ENCODE results near the gene SLC24A3.

SLC24A3 gene

DNA sequence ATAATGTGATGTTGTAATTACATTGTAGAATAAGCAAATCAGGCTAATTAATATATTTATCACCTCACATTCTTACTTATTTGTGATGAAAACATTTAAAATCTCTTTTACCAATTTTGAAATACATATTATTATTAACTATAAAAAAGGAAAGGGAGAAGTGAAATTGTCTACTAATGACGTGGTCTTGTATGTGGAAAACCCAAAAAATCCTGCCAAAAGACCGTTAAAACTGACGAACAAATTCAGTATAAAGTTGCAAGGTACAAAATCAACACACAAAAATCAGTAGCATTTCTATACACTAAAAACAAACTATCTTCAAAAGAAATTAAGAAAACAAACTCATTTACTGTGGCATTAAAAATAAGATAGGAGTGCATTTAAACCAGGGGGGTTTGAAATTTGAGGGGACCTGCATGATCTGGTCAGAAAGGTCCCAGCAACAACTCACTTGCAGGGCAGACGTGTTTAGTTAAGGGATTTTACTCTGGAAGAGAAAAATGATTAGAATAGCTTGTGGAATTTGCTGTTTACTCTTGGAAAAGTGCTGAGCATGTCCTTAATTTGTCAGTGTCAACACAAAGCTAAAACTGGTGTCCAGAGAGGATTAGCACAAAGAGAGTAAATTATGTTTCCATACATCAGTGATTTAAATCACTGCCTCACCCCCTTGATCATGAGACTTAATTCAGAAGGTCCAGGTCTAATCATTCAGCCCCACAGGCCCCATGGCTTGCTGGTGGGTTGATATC, 310.6 kb downstream of the SLC24A3 start:
- no peaks in the 10 kb centered on the region for H3K27me3 ChIP-seq (ENCODE audit: control insufficient read depth, low read length)
- no peaks in the 10 kb centered on the region for H3K36me3 ChIP-seq (ENCODE audit: control insufficient read depth, low read length)
- H3K27ac ChIP-seq (ENCODE audit: low read depth, low read length): no peak overlapping the region
- no peaks in the 10 kb centered on the region for H3K79me2 ChIP-seq (ENCODE audit: control insufficient read depth, low read length)
- no peak overlapping the region for H3K4me2 ChIP-seq (ENCODE audit: low read length)
- H4K20me1 ChIP-seq (ENCODE audit: control insufficient read depth, insufficient read depth, low read depth, low read length): no peaks in the 10 kb centered on the region
- H3K9me3 ChIP-seq (ENCODE audit: control insufficient read depth, insufficient read depth, low read length): no peaks in the 10 kb centered on the region
- H3F3A ChIP-seq (ENCODE audit: control insufficient read depth, insufficient read depth): no peaks in the 10 kb centered on the region
- no peaks in the 10 kb centered on the region for H3K9me2 ChIP-seq (replicated peaks; ENCODE audit: control insufficient read depth, low read length)
- H3K4me1 ChIP-seq (ENCODE audit: control insufficient read depth, low read length): no peaks in the 10 kb centered on the region
- TF ChIP-seq EZH2phosphoT487 (IDR thresholded peaks at IDR 0.05; ENCODE audit: borderline replicate concordance, low read length): no peak
- TF ChIP-seq, protein P1, sequence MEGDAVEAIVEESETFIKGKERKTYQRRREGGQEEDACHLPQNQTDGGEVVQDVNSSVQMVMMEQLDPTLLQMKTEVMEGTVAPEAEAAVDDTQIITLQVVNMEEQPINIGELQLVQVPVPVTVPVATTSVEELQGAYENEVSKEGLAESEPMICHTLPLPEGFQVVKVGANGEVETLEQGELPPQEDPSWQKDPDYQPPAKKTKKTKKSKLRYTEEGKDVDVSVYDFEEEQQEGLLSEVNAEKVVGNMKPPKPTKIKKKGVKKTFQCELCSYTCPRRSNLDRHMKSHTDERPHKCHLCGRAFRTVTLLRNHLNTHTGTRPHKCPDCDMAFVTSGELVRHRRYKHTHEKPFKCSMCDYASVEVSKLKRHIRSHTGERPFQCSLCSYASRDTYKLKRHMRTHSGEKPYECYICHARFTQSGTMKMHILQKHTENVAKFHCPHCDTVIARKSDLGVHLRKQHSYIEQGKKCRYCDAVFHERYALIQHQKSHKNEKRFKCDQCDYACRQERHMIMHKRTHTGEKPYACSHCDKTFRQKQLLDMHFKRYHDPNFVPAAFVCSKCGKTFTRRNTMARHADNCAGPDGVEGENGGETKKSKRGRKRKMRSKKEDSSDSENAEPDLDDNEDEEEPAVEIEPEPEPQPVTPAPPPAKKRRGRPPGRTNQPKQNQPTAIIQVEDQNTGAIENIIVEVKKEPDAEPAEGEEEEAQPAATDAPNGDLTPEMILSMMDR (IDR thresholded peaks at IDR 0.05; ENCODE audit: low read depth, low read length, poor library complexity, severe bottlenecking): no peak
- no peak overlapping the region for H3K4me3 ChIP-seq (ENCODE audit: low read length)

DNA sequence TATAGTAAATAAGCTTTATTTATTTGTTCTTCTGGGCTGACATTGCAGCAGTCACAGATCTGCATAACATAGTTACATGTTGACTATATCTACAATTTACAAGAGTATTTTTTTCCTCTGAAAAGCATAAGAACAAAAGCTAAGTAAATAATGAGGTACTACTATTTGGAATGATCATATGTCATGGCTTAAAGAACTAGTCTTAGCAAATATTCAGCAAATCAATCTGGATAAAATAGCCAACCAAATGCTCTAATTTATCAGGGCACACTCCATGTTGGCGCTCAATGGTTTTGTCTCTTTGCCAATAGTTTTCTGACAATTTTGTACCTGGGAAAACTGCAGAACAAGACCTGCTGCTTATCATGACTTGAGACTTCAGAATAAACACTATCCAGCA, 312.2 kb downstream of the SLC24A3 start:
- H3K4me1 ChIP-seq (ENCODE audit: control insufficient read depth, low read length): no peaks in the 10 kb centered on the region
- no peak overlapping the region for H3K4me2 ChIP-seq (ENCODE audit: low read length)
- H4K20me1 ChIP-seq (ENCODE audit: control insufficient read depth, insufficient read depth, low read depth, low read length): no peaks in the 10 kb centered on the region
- H3K27me3 ChIP-seq (ENCODE audit: control insufficient read depth, low read length): no peaks in the 10 kb centered on the region
- H3K36me3 ChIP-seq (ENCODE audit: control insufficient read depth, low read length): no peaks in the 10 kb centered on the region
- H3K4me3 ChIP-seq (ENCODE audit: low read length): no peak overlapping the region
- no peaks in the 10 kb centered on the region for H3K9me2 ChIP-seq (replicated peaks; ENCODE audit: control insufficient read depth, low read length)
- no peak for TF ChIP-seq EZH2phosphoT487 (IDR thresholded peaks at IDR 0.05; ENCODE audit: borderline replicate concordance, low read length)
- TF ChIP-seq, protein P1 (IDR thresholded peaks at IDR 0.05; ENCODE audit: low read depth, low read length, poor library complexity, severe bottlenecking): no peak
- no peaks in the 10 kb centered on the region for H3F3A ChIP-seq (ENCODE audit: control insufficient read depth, insufficient read depth)
- no peaks in the 10 kb centered on the region for H3K9me3 ChIP-seq (ENCODE audit: control insufficient read depth, insufficient read depth, low read length)
- H3K79me2 ChIP-seq (ENCODE audit: control insufficient read depth, low read length): no peaks in the 10 kb centered on the region
- no peak overlapping the region for H3K27ac ChIP-seq (ENCODE audit: low read depth, low read length)

DNA sequence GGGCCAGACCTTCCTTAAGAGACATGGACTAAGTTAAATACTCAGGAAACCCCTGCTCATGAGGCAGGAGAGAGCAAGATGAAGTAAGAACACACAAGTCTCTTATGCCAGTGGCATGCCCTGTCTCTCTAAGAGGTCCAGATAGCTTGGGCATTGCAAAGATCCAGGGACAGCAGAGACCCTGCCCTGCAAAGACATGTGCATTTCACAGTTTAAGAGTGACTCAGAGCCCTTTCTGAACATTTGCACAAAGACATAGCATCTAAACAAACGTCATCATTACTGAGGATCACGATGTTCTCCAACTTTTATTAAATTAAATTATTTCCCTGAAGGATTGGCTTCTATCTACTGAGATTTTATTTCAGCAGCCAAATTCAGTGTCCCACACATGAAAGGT, 315.1 kb downstream of the SLC24A3 start:
- no peaks in the 10 kb centered on the region for H3K36me3 ChIP-seq (ENCODE audit: control insufficient read depth, low read length)
- no peaks in the 10 kb centered on the region for H3F3A ChIP-seq (ENCODE audit: control insufficient read depth, insufficient read depth)
- H3K4me2 ChIP-seq (ENCODE audit: low read length): no peak overlapping the region
- TF ChIP-seq, protein P1 (IDR thresholded peaks at IDR 0.05; ENCODE audit: low read depth, low read length, poor library complexity, severe bottlenecking): no peak
- TF ChIP-seq EZH2phosphoT487 (IDR thresholded peaks at IDR 0.05; ENCODE audit: borderline replicate concordance, low read length): no peak
- no peak overlapping the region for H3K4me3 ChIP-seq (ENCODE audit: low read length)
- no peaks in the 10 kb centered on the region for H4K20me1 ChIP-seq (ENCODE audit: control insufficient read depth, insufficient read depth, low read depth, low read length)
- no peaks in the 10 kb centered on the region for H3K27me3 ChIP-seq (ENCODE audit: control insufficient read depth, low read length)
- H3K4me1 ChIP-seq (ENCODE audit: control insufficient read depth, low read length): no peaks in the 10 kb centered on the region
- H3K27ac ChIP-seq (ENCODE audit: low read depth, low read length): no peak overlapping the region
- H3K9me2 ChIP-seq (replicated peaks; ENCODE audit: control insufficient read depth, low read length): no peaks in the 10 kb centered on the region
- no peaks in the 10 kb centered on the region for H3K79me2 ChIP-seq (ENCODE audit: control insufficient read depth, low read length)
- H3K9me3 ChIP-seq (ENCODE audit: control insufficient read depth, insufficient read depth, low read length): no peaks in the 10 kb centered on the region

Measured in DOHH2 (cell line).